GM06990 (cell line): ENCODE measurements around the gene SACM1L.

Experiments
- DNase-seq: peaks from one replicate; pipeline ENCODE4 v3.0.0-alpha.2; 2011; ENCODE audit not compliant: insufficient read length; ENCODE audit errors: extremely low read depth
- H3K27me3 ChIP-seq: replicated peaks from 2 replicates; pipeline ENCODE4 v1.6.0; 2011; ENCODE audit warnings: low read length; ENCODE audit not compliant: control insufficient read depth, insufficient read depth
- H3K36me3 ChIP-seq: 2 replicates; pipeline ENCODE4 v1.5.1; 2011; ENCODE audit warnings: low read length; ENCODE audit not compliant: control insufficient read depth, insufficient read depth
- H3K4me3 ChIP-seq: replicated peaks from 2 replicates; pipeline ENCODE4 v1.5.1; 2011; ENCODE audit warnings: low read depth, mild to moderate bottlenecking, control low read depth, low read length
- TF ChIP-seq, protein P1 (sequence below): IDR thresholded peaks from 2 replicates; pipeline ENCODE4 v1.5.1; 2011; ENCODE audit warnings: low read length, control low read depth, mild to moderate bottlenecking, inconsistent platforms; ENCODE audit not compliant: insufficient read depth, poor library complexity, severe bottlenecking

Gene SACM1L

DNA sequence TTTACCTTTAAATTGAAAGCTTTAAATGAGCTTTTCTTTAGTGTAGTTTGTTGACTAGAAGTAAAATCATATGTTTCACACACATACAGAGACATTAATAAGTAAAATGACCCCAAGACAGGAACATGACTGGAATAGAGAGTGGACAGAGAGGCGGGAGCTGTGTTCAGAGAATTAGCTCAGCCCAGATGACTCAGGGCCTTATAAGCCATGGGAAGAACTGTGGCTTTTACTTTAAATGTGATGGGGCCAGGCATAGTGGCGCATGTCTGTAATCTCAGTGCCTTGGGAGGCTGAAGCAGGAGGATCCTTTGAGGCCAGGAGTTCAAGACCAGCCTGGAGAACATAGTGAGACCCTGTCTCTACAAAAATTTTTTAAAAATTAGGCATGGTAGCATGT is 26.7 kb downstream of the SACM1L start:
- Histone ChIP-seq H3K27me3 (no peaks in the 10 kb centered on the region), H3K36me3 (peaks cover 6% of the 10 kb centered on the region), H3K4me3 (no peak overlapping the region)
- TF ChIP-seq, protein P1, sequence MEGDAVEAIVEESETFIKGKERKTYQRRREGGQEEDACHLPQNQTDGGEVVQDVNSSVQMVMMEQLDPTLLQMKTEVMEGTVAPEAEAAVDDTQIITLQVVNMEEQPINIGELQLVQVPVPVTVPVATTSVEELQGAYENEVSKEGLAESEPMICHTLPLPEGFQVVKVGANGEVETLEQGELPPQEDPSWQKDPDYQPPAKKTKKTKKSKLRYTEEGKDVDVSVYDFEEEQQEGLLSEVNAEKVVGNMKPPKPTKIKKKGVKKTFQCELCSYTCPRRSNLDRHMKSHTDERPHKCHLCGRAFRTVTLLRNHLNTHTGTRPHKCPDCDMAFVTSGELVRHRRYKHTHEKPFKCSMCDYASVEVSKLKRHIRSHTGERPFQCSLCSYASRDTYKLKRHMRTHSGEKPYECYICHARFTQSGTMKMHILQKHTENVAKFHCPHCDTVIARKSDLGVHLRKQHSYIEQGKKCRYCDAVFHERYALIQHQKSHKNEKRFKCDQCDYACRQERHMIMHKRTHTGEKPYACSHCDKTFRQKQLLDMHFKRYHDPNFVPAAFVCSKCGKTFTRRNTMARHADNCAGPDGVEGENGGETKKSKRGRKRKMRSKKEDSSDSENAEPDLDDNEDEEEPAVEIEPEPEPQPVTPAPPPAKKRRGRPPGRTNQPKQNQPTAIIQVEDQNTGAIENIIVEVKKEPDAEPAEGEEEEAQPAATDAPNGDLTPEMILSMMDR, result no peak
- no peak for DNase-seq

DNA sequence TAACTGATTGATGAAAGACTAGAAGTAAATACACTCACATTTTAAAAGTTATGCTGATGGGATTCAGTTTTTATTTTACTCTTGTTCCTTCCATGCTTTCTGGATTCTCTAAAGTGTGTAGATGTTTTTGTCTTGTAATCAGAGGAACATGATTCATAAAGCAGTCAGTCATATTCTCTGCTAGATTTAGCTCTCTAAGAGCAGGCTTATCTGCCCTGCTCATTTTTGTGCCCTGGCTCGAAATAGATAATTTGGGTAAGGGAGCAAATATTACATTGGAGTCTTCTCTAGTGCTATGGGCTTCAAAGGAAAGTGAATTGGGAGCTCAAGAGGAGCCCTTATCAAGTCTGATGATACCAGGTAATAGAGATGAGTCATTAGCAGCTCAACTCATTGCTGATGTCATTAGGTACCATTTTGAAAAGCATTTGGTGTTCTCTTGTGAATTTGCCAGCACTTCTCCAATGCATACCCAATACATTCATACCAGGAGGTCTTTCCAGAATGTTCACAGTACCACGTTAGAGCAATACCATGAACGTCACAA is 27.7 kb downstream of the SACM1L start:
- DNase-seq, result no peak
- Histone ChIP-seq H3K36me3 (peaks cover 4% of the 10 kb centered on the region), H3K4me3 (no peak overlapping the region), H3K27me3 (no peaks in the 10 kb centered on the region)
- TF ChIP-seq, protein P1, result no peak

DNA sequence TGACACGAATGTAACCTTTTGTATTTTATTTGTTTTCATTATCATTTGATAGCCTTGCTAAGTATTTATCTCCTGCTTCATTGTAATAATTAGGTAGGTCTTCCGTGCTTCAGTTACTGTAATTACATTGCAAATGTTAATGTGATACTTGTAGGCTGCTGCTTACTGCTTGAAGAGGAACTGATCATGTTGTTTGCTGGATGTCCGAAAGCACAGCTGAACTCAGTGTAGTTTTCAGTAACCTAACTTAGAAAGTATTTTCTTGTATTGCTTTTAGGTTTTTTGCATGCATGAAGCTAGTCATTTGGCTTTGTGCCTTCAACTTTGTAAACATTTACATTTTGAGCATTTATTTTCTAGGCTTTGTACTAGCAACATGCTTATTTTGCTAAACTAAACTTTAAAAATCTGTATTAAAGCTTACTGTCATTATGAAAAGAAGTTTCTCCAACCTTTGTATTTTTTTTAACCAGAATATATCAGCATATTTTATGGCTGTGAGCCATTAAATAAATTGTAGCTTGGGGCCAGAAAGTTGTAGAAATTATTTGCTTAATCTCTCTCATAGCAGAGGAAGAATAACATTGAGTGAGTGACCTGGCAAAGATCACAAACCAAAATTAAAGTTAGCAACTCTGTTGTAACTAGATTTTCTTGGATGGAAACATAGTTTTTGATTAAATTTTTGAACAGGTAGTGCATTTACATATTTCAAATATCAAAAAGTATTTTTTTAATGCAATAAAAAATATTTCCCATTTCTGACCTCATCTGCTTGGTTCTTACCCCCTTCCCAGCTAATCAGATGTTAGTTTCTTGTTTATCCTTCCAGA is 30.7 kb downstream of the SACM1L start:
- H3K36me3 ChIP-seq, result peaks cover 2% of the 10 kb centered on the region

DNA sequence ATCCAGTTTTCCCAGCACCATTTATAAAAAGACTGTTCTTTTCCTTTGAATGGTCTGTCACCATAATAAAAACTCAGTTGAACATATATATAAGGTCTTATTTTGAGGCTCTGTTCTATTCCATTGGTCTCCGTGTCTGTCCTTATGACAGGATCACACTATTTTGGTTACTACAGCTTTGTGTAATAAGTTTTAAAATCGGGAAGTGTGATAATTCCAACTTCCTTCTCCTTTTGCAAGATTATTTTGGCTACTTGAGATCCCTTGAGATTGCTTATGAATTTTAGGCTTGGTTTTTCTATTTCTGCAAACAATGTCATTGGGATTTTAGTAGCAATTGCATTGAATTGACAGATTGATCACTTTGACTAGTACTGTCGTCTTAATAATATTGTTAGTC is 35.7 kb downstream of the SACM1L start:
- Histone ChIP-seq H3K27me3 (no peaks in the 10 kb centered on the region), H3K36me3 (no peaks in the 10 kb centered on the region; the same call in 1 of the 2 replicates), H3K4me3 (no peak overlapping the region)
- TF ChIP-seq, protein P1, result no peak
- DNase-seq, result no peak

More for the DNA sequence above, 30.7 kb downstream of the SACM1L start:
- Histone ChIP-seq H3K27me3 (no peaks in the 10 kb centered on the region), H3K4me3 (no peak overlapping the region)
- DNase-seq, result no peak
- TF ChIP-seq, protein P1, result no peak

DNA sequence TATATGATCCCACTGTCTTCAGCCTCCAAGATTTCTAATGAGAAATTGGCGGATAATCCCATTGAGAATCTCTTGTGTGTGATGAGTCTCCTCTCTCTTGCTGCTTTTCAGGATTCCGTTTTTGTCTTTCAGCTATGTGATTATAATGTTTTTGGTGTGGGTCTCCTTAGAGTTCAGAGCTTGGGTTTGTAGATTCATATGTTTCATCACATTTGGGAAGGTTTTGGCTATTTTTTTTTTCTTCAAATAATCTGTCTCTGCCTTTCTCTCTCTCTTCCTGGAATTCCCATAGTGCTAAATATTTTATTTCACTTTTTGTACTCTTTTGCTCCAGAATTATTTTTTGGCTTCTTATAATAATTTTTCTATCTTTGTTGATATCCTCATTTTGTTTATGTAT is 40.4 kb downstream of the SACM1L start:
- H3K36me3 ChIP-seq, result peaks cover 9% of the 10 kb centered on the region
- TF ChIP-seq, protein P1, result no peak
- no peak overlapping the region for H3K4me3 ChIP-seq
- no peak for DNase-seq
- H3K27me3 ChIP-seq, result no peaks in the 10 kb centered on the region
